ENCODE data around the gene GLIPR2. TPM values are rescaled to one million over a fixed set of nuclear protein-coding genes. Genes with fewer than 3 reads are reported as not detected.

GLIPR2 gene
- total and polyA plus RNA-seq, 2 of the 13 experiments (the other 11 are each of a cell fraction or from before 2014, with no cell fraction given), result 0.08 to 0.42 TPM

GRCh38 chr9:36207546-36208012 is 71.0 kb downstream of the GLIPR2 start (continued):
- TF ChIP-seq ZNF552 (CRISPR knock-in tag; IDR thresholded peaks at IDR 0.05; ENCODE audit: borderline replicate concordance), result no peak
- TF ChIP-seq RNF2 (conservative IDR thresholded peaks at IDR 0.05; ENCODE audit: low read depth), result no peak
- TF ChIP-seq ELF1 (CRISPR knock-in tag; IDR thresholded peaks at IDR 0.05), result no peak
- TF ChIP-seq FOXA1 (IDR thresholded peaks at IDR 0.05), result no peak
- no peak for TF ChIP-seq FOXA1 (CRISPR knock-in tag; IDR thresholded peaks at IDR 0.05)
- TF ChIP-seq, protein P1, sequence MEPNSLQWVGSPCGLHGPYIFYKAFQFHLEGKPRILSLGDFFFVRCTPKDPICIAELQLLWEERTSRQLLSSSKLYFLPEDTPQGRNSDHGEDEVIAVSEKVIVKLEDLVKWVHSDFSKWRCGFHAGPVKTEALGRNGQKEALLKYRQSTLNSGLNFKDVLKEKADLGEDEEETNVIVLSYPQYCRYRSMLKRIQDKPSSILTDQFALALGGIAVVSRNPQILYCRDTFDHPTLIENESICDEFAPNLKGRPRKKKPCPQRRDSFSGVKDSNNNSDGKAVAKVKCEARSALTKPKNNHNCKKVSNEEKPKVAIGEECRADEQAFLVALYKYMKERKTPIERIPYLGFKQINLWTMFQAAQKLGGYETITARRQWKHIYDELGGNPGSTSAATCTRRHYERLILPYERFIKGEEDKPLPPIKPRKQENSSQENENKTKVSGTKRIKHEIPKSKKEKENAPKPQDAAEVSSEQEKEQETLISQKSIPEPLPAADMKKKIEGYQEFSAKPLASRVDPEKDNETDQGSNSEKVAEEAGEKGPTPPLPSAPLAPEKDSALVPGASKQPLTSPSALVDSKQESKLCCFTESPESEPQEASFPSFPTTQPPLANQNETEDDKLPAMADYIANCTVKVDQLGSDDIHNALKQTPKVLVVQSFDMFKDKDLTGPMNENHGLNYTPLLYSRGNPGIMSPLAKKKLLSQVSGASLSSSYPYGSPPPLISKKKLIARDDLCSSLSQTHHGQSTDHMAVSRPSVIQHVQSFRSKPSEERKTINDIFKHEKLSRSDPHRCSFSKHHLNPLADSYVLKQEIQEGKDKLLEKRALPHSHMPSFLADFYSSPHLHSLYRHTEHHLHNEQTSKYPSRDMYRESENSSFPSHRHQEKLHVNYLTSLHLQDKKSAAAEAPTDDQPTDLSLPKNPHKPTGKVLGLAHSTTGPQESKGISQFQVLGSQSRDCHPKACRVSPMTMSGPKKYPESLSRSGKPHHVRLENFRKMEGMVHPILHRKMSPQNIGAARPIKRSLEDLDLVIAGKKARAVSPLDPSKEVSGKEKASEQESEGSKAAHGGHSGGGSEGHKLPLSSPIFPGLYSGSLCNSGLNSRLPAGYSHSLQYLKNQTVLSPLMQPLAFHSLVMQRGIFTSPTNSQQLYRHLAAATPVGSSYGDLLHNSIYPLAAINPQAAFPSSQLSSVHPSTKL (CRISPR knock-in tag; IDR thresholded peaks at IDR 0.05), result peak; percentile 76
- TF ChIP-seq, protein P2, sequence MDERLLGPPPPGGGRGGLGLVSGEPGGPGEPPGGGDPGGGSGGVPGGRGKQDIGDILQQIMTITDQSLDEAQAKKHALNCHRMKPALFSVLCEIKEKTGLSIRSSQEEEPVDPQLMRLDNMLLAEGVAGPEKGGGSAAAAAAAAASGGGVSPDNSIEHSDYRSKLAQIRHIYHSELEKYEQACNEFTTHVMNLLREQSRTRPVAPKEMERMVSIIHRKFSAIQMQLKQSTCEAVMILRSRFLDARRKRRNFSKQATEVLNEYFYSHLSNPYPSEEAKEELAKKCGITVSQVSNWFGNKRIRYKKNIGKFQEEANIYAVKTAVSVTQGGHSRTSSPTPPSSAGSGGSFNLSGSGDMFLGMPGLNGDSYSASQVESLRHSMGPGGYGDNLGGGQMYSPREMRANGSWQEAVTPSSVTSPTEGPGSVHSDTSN (CRISPR knock-in tag; IDR thresholded peaks at IDR 0.05), result no peak
- no peak for TF ChIP-seq ARNT (IDR thresholded peaks at IDR 0.05)
- no peak for TF ChIP-seq NAIF1 (CRISPR knock-in tag; IDR thresholded peaks at IDR 0.05; ENCODE audit: borderline replicate concordance)
- TF ChIP-seq DPF2 (CRISPR knock-in tag; IDR thresholded peaks at IDR 0.05; ENCODE audit: borderline replicate concordance, low read depth), result no peak
- no peak for TF ChIP-seq PCBP1 (IDR thresholded peaks at IDR 0.05; ENCODE audit: borderline replicate concordance, low read depth, low read length)
- no peak for TF ChIP-seq BCLAF1 (IDR thresholded peaks at IDR 0.05)
- no peak for TF ChIP-seq ZNF446 (CRISPR knock-in tag; IDR thresholded peaks at IDR 0.05)
- no peak for TF ChIP-seq ZBTB7B (CRISPR knock-in tag; IDR thresholded peaks at IDR 0.05)
- TF ChIP-seq, protein P3, sequence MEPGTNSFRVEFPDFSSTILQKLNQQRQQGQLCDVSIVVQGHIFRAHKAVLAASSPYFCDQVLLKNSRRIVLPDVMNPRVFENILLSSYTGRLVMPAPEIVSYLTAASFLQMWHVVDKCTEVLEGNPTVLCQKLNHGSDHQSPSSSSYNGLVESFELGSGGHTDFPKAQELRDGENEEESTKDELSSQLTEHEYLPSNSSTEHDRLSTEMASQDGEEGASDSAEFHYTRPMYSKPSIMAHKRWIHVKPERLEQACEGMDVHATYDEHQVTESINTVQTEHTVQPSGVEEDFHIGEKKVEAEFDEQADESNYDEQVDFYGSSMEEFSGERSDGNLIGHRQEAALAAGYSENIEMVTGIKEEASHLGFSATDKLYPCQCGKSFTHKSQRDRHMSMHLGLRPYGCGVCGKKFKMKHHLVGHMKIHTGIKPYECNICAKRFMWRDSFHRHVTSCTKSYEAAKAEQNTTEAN (CRISPR knock-in tag; conservative IDR thresholded peaks at IDR 0.05), result no peak
- TF ChIP-seq ZNF883 (CRISPR knock-in tag; IDR thresholded peaks at IDR 0.05; ENCODE audit: not compliant biosample characterization), result no peak
- no peak for TF ChIP-seq TBL1XR1 (IDR thresholded peaks at IDR 0.05; ENCODE audit: borderline replicate concordance, low read length, partially characterized antibody)
- no peak for TF ChIP-seq ZNF235 (CRISPR knock-in tag; IDR thresholded peaks at IDR 0.05; ENCODE audit: borderline replicate concordance)
- TF ChIP-seq AGO1 (IDR thresholded peaks at IDR 0.05; ENCODE audit: low read depth, low read length, poor library complexity, severe bottlenecking), result no peak
- TF ChIP-seq ATF6 (CRISPR knock-in tag; conservative IDR thresholded peaks at IDR 0.05), result no peak
